ENCODE data around the gene ESRRG. TPM values are rescaled to one million over a fixed set of nuclear protein-coding genes. Genes with fewer than 3 reads are reported as not detected.

The ESRRG gene
- polyA plus RNA-seq, 1 donor from 2014 or later: 3.7 TPM

GRCh38 chr1:216732121-216732520, 8.9 kb upstream of the ESRRG start:
- no peaks in the 10 kb centered on the region for H3K36me3 ChIP-seq (ENCODE audit: insufficient read depth, low read length)
- H3K4me2 ChIP-seq (ENCODE audit: low read length): no peak overlapping the region
- no peak overlapping the region for H2AFZ ChIP-seq (ENCODE audit: low read depth, low read length)
- H3K9me3 ChIP-seq (ENCODE audit: low read length): no peaks in the 10 kb centered on the region
- H4K20me1 ChIP-seq (ENCODE audit: insufficient read depth): no peaks in the 10 kb centered on the region
- H3K27ac ChIP-seq (ENCODE audit: low read length): no peak overlapping the region
- TF ChIP-seq TAF1 (IDR thresholded peaks at IDR 0.05; ENCODE audit: low read depth) (no peak), REST (IDR thresholded peaks at IDR 0.05; ENCODE audit: borderline replicate concordance) (no peak), POLR2AphosphoS5 (IDR thresholded peaks at IDR 0.05) (no peak), SMC3 (conservative IDR thresholded peaks at IDR 0.05; ENCODE audit: poor library complexity) (no peak), RAD21 (conservative IDR thresholded peaks at IDR 0.05) (no peak), EP300 (conservative IDR thresholded peaks at IDR 0.05; ENCODE audit: poor library complexity, severe bottlenecking) (no peak), CTCF (IDR thresholded peaks at IDR 0.05; ENCODE audit: poor library complexity, severe bottlenecking) (no peak), EZH2 (IDR thresholded peaks at IDR 0.05; ENCODE audit: borderline replicate concordance, insufficient read depth, low read length, poor library complexity, severe bottlenecking) (no peak), MXI1 (conservative IDR thresholded peaks at IDR 0.05; ENCODE audit: poor library complexity, severe bottlenecking) (no peak)
- no peaks in the 10 kb centered on the region for H3K79me2 ChIP-seq (replicated peaks; ENCODE audit: insufficient read depth, low read length)
- no peaks in the 10 kb centered on the region for H3K27me3 ChIP-seq (ENCODE audit: insufficient read depth, low read depth, low read length)
- no peaks in the 10 kb centered on the region for H3K9me2 ChIP-seq (ENCODE audit: insufficient read depth, low read length)
- H3K4me3 ChIP-seq (ENCODE audit: low read length): no peak overlapping the region
- H3K9ac ChIP-seq (ENCODE audit: low read length): no peak overlapping the region
- no peaks in the 10 kb centered on the region for H3F3A ChIP-seq (ENCODE audit: insufficient read depth, low read length, poor library complexity, severe bottlenecking)

- no peaks in the 10 kb centered on the region for H4K20me1 ChIP-seq (ENCODE audit: insufficient read depth)
- no peaks in the 10 kb centered on the region for H3K36me3 ChIP-seq (ENCODE audit: insufficient read depth, low read length)
- H3F3A ChIP-seq (ENCODE audit: insufficient read depth, low read length, poor library complexity, severe bottlenecking): no peaks in the 10 kb centered on the region
- H3K79me2 ChIP-seq (replicated peaks; ENCODE audit: insufficient read depth, low read length): no peaks in the 10 kb centered on the region
- no peaks in the 10 kb centered on the region for H3K9me2 ChIP-seq (ENCODE audit: insufficient read depth, low read length)
- H3K4me2 ChIP-seq (ENCODE audit: low read length): no peak overlapping the region
- TF ChIP-seq MXI1 (conservative IDR thresholded peaks at IDR 0.05; ENCODE audit: poor library complexity, severe bottlenecking) (no peak), REST (IDR thresholded peaks at IDR 0.05; ENCODE audit: borderline replicate concordance) (no peak), EZH2 (IDR thresholded peaks at IDR 0.05; ENCODE audit: borderline replicate concordance, insufficient read depth, low read length, poor library complexity, severe bottlenecking) (no peak), TAF1 (IDR thresholded peaks at IDR 0.05; ENCODE audit: low read depth) (no peak), CTCF (IDR thresholded peaks at IDR 0.05; ENCODE audit: poor library complexity, severe bottlenecking) (no peak), POLR2AphosphoS5 (IDR thresholded peaks at IDR 0.05) (no peak), RAD21 (conservative IDR thresholded peaks at IDR 0.05) (no peak), SMC3 (conservative IDR thresholded peaks at IDR 0.05; ENCODE audit: poor library complexity) (no peak), EP300 (conservative IDR thresholded peaks at IDR 0.05; ENCODE audit: poor library complexity, severe bottlenecking) (no peak)
- H3K9me3 ChIP-seq (ENCODE audit: low read length): no peaks in the 10 kb centered on the region
- no peak overlapping the region for H3K9ac ChIP-seq (ENCODE audit: low read length)
- no peaks in the 10 kb centered on the region for H3K27me3 ChIP-seq (ENCODE audit: insufficient read depth, low read depth, low read length)
- no peak overlapping the region for H3K4me3 ChIP-seq (ENCODE audit: low read length)
- no peak overlapping the region for H2AFZ ChIP-seq (ENCODE audit: low read depth, low read length)
- H3K27ac ChIP-seq (ENCODE audit: low read length): no peak overlapping the region
Observed at GRCh38 chr1:216731562-216731961, 8.3 kb upstream of the ESRRG start.
